Mesodermal cell (in vitro differentiated cells): ENCODE data around the gene ETNPPL.

Experiments used
- H3K27ac ChIP-seq: 2 replicates; pipeline ENCODE4 v1.7.0; 2013; ENCODE audit warnings: mild to moderate bottlenecking, low read depth, low read length, moderate library complexity; ENCODE audit not compliant: severe bottlenecking
- H3K36me3 ChIP-seq: 2 replicates; pipeline ENCODE4 v1.7.1; 2013; ENCODE audit warnings: mild to moderate bottlenecking, low read length, moderate library complexity; ENCODE audit not compliant: control insufficient read depth, insufficient read depth
- H3K4me1 ChIP-seq: one replicate; pipeline ENCODE4 v1.7.1; 2013; ENCODE audit warnings: mild to moderate bottlenecking, low read length; ENCODE audit not compliant: insufficient read depth, control insufficient read depth, poor library complexity, severe bottlenecking
- H3K4me3 ChIP-seq: 2 replicates; pipeline ENCODE4 v1.7.0; 2013; ENCODE audit warnings: low read length, control low read depth, mild to moderate bottlenecking; ENCODE audit not compliant: insufficient read depth, poor library complexity, severe bottlenecking; ENCODE audit errors: extremely low read depth
- H3K9me3 ChIP-seq: 2 replicates; pipeline ENCODE4 v1.7.1; 2013; ENCODE audit warnings: mild to moderate bottlenecking, low read length, moderate library complexity; ENCODE audit not compliant: control insufficient read depth
- WGBS, 2 experiments: methylation state at CpG; one replicate each; pipeline ENCODE4 v1.1.5; 2013; ENCODE audit warnings: missing lambda C conversion rate in 2 of 2; ENCODE audit not compliant: insufficient coverage in 2 of 2; 5-methylcytosine and 5-hydroxymethylcytosine counted together

The ETNPPL gene

DNA sequence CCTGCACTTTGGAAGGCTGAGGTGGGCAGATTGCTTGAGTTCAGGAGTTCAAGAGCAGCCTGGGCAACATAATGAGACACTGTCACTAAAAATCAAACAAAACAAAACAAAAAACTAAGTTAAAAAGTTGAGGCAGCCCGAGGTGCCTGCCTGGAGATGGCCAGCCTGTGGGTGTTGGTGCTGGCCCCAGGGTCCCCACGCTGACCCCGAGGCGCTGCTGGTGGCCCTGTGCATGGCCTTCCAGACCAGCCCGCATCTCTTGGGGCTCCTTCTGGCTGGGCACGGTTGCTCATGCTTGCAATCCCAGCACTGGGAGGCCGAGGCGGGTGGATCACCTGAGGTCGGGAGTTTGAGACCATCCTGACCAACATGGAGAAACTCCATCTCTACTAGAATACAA lies 4.4 kb downstream of the ETNPPL start:
- 92 to 96% methylated on average over 8 to 9 of the region's 9 CpGs for WGBS, 2 experiments
- Histone ChIP-seq H3K4me3 (no peak overlapping the region), H3K36me3 (no peaks in the 10 kb centered on the region)

DNA sequence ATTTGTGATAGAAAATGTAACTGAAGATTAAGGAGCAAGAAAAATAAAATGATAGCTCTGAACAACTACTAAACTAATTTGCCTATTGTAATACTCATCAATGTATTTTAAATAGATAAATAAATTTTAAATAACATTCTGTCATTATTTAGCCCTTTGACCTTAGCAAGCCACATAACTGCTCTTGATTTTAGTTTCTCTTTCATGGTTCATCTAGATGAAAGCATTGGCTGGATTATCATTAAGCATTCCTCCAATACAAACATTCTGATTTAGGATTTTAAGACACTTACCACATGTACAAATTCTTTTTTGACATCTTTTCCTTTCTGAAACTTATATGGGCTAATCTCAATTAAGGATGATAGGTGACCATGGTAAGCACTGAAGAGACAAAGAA lies 8.5 kb downstream of the ETNPPL start:
- no peaks in the 10 kb centered on the region for H3K36me3 ChIP-seq
- no peak overlapping the region for H3K4me3 ChIP-seq
- no peaks in the 10 kb centered on the region for H3K4me1 ChIP-seq
- no peaks in the 10 kb centered on the region for H3K9me3 ChIP-seq
- no peak overlapping the region for H3K27ac ChIP-seq

More for the DNA sequence above, 4.4 kb downstream of the ETNPPL start:
- H3K9me3 ChIP-seq = no peaks in the 10 kb centered on the region
- no peak overlapping the region for H3K27ac ChIP-seq
- H3K4me1 ChIP-seq = peaks cover 6% of the 10 kb centered on the region

DNA sequence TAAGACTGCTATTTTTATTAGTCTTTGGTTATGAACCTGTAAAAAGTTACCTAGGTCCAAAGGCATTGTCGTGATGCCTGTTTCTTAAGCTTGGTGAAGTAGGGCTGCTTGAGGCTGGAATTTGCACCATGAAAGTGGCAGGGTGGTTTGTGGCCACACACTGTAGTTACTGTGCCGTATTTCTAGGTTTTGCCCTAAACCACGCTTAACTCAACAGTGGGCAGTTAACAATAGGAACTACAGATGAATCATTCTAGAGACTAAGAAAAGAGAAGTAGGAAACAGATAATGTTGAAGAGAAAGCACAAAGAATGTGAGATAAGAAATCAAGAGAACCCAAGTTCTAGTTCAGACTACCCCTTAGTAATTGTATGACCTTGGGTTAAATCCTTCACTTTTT lies 11.5 kb downstream of the ETNPPL start:
- Histone ChIP-seq H3K4me1 (no peaks in the 10 kb centered on the region), H3K27ac (no peak overlapping the region), H3K4me3 (no peak overlapping the region), H3K9me3 (no peaks in the 10 kb centered on the region), H3K36me3 (no peaks in the 10 kb centered on the region)
- WGBS, 2 experiments = 88 to 95% methylated on average over 2 to 3 of the region's 3 CpGs

DNA sequence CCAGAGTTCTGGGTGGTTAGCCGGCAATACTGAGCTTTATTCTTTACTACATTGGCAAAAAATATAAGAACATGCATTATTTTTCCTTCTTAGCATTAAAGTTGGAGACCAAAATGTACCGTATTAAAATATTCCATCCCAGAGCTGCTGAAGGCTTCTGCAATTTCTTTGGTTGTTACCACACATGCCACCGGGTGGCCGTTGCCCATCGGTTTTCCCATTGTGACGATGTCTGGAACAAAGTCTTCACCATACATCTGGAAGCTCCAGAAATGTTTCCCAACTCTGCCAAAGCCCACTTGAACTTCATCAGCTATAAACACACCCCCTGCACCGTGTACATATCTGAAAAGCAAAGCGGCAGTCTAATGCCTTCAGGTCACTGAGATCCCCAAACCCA lies 13.7 kb downstream of the ETNPPL start:
- Histone ChIP-seq H3K4me1 (no peaks in the 10 kb centered on the region), H3K36me3 (no peaks in the 10 kb centered on the region), H3K27ac (no peak overlapping the region), H3K4me3 (no peak overlapping the region), H3K9me3 (no peaks in the 10 kb centered on the region)
- 81 to 85% methylated on average over 6 to 7 of the region's 8 CpGs for whole genome bisulfite sequencing, 2 experiments

DNA sequence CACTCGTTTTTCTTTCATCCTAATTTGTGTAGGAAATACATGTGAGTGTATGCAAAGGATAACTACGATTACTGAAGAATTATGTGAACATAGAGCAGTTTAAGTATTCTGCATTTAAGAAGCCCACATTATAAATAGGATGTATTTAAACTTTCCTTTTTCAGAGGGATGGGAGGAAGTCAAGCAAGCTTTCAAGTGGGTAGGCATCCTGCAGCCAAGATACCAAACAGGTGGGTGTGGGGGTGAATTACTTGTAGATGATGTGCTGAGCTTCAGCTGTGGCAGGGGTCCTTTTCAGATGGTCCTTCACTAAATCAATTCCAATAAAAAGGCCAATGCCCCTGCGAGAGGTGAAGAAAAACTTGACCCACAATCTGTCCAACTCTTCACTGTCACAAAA lies 16.3 kb downstream of the ETNPPL start:
- no peaks in the 10 kb centered on the region for H3K9me3 ChIP-seq

DNA sequence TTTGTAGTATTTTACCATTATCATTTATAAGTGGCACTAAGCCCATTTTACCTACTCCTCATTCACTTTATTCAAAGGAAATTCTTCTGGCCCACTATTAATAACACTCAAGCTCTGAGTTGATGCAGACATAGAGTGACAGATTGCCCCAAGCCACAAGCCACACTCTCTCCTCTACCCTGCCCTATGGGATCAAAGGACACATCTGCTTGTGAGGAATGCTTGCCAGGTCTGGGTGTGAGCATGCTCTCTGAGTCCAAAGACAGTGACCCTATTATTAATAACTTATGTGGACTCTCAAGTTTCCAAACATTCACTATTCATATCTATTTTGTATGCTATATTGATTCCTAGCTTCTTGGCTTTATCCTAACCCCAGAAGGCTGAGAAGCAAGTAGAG lies 18.5 kb downstream of the ETNPPL start:
- H3K4me1 ChIP-seq = no peaks in the 10 kb centered on the region
- no peaks in the 10 kb centered on the region for H3K36me3 ChIP-seq
- H3K27ac ChIP-seq = no peak overlapping the region
- no peaks in the 10 kb centered on the region for H3K9me3 ChIP-seq
- H3K4me3 ChIP-seq = no peak overlapping the region

More for the DNA sequence above, 16.3 kb downstream of the ETNPPL start:
- H3K4me3 ChIP-seq = no peak overlapping the region
- 87 to 100% methylated on average over 2 of the region's 3 CpGs for WGBS, 2 experiments
- no peaks in the 10 kb centered on the region for H3K4me1 ChIP-seq
- H3K27ac ChIP-seq = no peak overlapping the region
- no peaks in the 10 kb centered on the region for H3K36me3 ChIP-seq

DNA sequence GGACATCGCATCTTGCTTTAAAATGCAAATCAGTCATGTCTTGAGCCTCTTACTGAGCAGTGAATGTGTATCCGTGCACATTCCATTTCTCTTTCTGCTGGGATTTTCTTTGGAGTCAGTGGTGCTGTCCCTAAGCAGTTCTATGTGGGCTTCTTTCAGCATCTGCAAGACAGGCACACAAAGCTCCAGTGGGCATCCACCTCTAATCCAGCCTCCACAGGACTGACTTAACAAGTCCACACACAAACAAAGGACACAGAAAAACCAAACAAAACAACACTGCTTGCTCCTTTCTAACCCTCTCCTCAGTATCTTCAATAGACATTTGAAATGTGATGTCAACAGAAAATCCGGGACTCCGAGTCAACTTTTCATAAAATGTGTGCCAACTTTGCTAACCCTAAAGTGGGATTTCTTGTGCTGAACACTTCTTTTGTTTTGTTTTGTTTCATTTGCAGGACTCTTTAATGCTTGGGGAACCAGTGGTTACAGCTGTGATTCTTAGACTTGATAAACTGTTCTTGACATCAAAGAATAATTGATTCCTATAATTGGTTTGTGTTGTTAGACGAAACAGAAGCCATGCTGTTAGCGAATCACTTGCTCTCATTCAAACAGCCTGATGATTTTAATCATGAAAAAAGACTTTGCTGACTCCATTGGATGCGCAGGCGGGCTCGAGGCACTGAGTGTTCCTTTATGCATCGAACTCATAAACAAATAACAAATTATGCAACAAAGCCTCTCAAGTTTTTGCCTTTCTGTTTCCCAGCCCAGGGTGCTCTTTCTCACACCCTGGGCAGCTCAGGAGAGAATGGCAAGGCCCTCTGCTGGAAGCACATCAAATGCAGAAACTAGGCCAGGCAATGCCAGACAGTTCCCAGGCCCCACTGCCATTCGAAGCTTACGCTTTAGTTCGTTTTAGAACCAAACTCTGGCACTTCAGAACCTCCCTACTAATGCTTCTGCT lies 20.1 kb downstream of the ETNPPL start:
- 82 to 90% methylated on average over 8 to 12 of the region's 13 CpGs for WGBS, 2 experiments
- H3K4me3 ChIP-seq = no peak overlapping the region
- H3K36me3 ChIP-seq = no peaks in the 10 kb centered on the region
- no peaks in the 10 kb centered on the region for H3K4me1 ChIP-seq
- H3K9me3 ChIP-seq = no peaks in the 10 kb centered on the region
- H3K27ac ChIP-seq = no peak overlapping the region

DNA sequence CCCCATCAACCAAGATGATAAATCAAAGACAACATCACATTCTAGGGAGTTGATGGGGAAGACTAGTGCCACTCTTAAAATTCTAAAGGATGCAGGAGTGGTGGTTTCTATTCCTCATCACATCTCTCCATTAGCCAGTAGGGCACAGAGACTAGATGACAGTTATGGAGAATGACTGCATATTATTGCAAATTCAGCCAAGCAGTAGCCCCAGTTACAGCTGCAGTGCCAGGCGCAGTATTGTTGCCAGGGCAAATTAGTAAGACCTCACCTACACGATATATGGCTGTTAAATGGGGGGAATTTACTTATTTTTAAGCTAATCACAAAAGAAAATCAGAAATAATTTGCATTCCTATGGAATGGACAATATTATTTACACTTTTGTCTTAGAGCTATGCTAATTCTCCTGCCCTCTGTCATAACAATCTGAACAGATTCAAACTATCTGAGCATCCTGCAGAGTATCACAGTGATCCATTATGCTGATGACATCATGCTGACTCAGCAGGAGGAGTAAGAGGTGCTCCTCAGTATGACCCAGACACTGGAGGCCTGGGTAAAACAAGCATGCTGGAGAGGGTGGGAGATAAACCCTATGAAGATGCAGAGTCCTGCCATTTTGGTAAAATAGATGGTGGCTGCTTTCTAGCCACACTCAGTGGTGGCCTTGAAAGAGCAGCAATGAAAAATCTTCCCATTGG lies 24.7 kb downstream of the ETNPPL start:
- no peaks in the 10 kb centered on the region for H3K9me3 ChIP-seq
- no peak overlapping the region for H3K4me3 ChIP-seq
- H3K27ac ChIP-seq = no peak overlapping the region
- no peaks in the 10 kb centered on the region for H3K4me1 ChIP-seq
- no peaks in the 10 kb centered on the region for H3K36me3 ChIP-seq
- WGBS, 2 experiments = no CpG with 5 or more reads among the region's 2 CpGs

DNA sequence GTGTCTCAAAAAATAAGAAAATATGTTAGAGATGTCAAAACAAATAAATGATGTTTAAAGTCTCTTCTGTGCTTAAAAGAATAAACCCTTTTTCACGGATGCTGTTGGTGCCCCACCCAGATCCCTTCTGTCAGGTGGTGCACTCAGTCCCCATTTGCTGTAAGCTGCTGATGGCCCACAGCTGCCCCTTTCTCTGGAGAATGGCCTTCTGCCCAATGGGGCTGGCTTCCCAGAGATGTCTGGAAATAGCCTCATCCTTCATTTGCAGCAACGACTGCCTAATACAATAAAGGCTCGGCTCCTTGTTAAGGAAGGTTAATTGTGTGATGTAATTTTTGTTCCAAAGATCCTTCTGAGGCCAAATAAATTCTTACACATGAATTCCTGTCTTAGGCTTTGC lies 31.8 kb downstream of the ETNPPL start:
- H3K4me1 ChIP-seq = no peaks in the 10 kb centered on the region

DNA sequence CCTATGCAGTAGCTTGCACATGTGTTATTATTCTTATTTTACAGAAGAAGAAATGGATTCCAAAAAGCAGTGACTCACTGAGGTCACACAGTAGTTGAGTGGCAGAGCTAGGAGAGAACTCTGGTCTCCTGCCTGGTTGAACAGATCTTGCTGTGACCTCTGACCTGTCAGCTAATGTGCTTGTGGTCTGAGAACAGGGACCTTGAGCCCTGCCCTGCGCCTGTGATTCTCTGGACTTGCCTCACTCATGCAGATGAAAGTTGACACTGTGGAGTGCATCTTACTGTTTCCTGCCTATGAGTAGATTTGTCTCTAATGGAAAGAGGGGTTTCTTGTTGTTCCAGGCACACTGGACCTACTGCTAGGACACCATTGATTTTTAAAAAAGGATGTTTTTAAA lies 32.3 kb downstream of the ETNPPL start:
- no peaks in the 10 kb centered on the region for H3K36me3 ChIP-seq
- peaks cover 7% of the 10 kb centered on the region for H3K9me3 ChIP-seq
- H3K4me3 ChIP-seq = no peak overlapping the region
- H3K27ac ChIP-seq = no peak overlapping the region
- no peaks in the 10 kb centered on the region for H3K4me1 ChIP-seq
- WGBS, 2 experiments = 100% methylated on average over 1 of the region's 1 CpG

More for the DNA sequence above, 31.8 kb downstream of the ETNPPL start:
- no peak overlapping the region for H3K27ac ChIP-seq
- WGBS, 2 experiments = 80 to 100% methylated on average over 1 of the region's 3 CpGs
- no peaks in the 10 kb centered on the region for H3K36me3 ChIP-seq
- H3K9me3 ChIP-seq = peaks cover 7% of the 10 kb centered on the region
- H3K4me3 ChIP-seq = no peak overlapping the region

DNA sequence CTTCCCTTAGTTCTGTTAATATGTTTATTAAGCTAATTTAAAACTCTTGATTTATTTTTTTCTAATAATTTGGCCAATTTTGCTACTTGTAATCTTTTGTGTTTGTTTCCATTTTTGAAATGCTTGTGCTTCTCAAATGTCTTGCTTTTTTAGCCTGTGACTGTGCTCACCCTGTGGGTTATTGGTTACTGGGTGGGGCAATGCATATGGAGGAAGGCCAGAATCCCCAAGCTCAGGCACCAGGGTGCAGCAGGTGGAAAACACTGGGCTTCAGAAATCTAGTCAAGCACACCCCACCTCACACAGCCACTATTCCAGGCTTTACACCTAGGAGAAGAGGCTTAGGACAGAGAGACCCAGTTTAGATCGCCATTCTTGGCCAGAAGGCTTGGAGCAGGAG lies 33.1 kb downstream of the ETNPPL start:
- WGBS, 2 experiments = 83 to 100% methylated on average over 1 of the region's 1 CpG

More for the DNA sequence above, 33.1 kb downstream of the ETNPPL start:
- Histone ChIP-seq H3K4me1 (no peaks in the 10 kb centered on the region), H3K4me3 (no peak overlapping the region), H3K36me3 (no peaks in the 10 kb centered on the region), H3K27ac (no peak overlapping the region), H3K9me3 (peaks cover 15% of the 10 kb centered on the region)
